Activated CD8-positive, alpha-beta memory T cell treated with anti-CD3 and anti-CD28 coated beads for 36 hours (primary cell): ENCODE measurements around the gene AQP1. TPM values are rescaled to one million over a fixed set of nuclear protein-coding genes. Genes with fewer than 3 reads are reported as not detected.

Experiments
- CTCF ChIA-PET: fragments of 350-600 bp; sonication (Branson Sonifier 250); formaldehyde crosslinking; loops from one replicate; lab custom pipeline; 2021; ENCODE audit warnings: antibody characterized with exemption; lab: Charles Lee
- POLR2A ChIA-PET: fragments of 350-600 bp; sonication (Branson Sonifier 250); formaldehyde crosslinking; loops from one replicate; lab custom pipeline; 2021; ENCODE audit warnings: antibody characterized with exemption; lab: Charles Lee
- total RNA-seq, 2 experiments: library from RNA; stranded (reverse); gene quantifications; one replicate each; pipeline ENCODE4 v1.2.3, GENCODE V29; 2021

Gene AQP1
- under 1 TPM; 0.25 to 0.38 TPM for total RNA-seq

GRCh38 chr7:30911561-30911969 is at the start of gene AQP1:
Gene AQP1, plus strand, starts transcription at chr7:30911853. Its CDS starts 57 bp downstream, at chr7:30911910.
- CTCF ChIA-PET = no interaction called here
- POLR2A ChIA-PET = no interaction called here

- ChIA-PET POLR2A (no interaction called here), CTCF (no interaction called here)
Measured at GRCh38 chr7:30862995-30863705, 48.5 kb upstream of the AQP1 start.

- POLR2A ChIA-PET = no interaction called here
- CTCF ChIA-PET = no interaction called here
Measured at GRCh38 chr7:30863706-30864035, 48.0 kb upstream of the AQP1 start.

- ChIA-PET POLR2A (no interaction called here), CTCF (no interaction called here)
Measured at GRCh38 chr7:30864101-30864500, 47.6 kb upstream of the AQP1 start.

DNA sequence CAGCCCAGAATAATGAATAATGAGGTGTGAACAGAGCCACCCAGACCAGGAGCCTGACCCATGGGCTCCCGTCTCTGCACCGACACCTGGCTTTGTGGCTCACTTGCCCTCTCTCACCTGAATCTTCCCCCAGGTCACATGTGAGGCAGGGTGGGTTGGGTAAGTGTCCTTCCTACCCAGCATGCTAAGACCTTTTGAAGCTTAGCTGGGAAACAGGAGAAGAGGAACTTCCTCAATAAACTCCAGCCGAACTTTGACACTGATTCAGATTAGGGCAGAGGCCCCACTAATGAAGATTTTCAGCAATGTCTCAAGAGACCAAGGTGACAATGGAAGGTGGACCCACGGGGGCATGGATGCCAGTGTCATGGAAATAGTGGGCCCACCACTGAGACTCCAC is 46.6 kb upstream of the AQP1 start:
- POLR2A ChIA-PET = no interaction called here

GRCh38 chr7:30865821-30866220 is 45.8 kb upstream of the AQP1 start:
- POLR2A ChIA-PET = no interaction called here
- CTCF ChIA-PET = no interaction called here

More for the DNA sequence above, 46.6 kb upstream of the AQP1 start:
- CTCF ChIA-PET = no interaction called here

DNA sequence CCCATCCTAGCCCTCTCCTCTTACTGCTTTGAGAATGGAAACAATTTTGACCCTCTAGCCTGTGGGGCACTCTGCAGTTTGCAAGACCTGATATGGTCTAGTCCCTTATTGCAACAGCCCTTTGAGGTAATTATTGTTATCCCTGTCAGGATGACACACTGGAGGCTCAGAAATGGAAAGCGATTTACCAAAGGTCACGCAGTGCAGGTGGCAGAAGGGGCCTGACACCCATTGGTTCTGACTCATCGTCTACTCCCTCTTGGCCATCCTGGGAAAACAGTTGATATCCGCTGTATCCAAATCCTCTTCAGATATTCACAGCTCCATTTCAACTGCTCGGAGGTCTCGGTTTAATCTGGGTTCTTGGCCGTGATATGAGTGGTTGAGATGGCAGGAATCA is 44.7 kb upstream of the AQP1 start:
- POLR2A ChIA-PET = no interaction called here

DNA sequence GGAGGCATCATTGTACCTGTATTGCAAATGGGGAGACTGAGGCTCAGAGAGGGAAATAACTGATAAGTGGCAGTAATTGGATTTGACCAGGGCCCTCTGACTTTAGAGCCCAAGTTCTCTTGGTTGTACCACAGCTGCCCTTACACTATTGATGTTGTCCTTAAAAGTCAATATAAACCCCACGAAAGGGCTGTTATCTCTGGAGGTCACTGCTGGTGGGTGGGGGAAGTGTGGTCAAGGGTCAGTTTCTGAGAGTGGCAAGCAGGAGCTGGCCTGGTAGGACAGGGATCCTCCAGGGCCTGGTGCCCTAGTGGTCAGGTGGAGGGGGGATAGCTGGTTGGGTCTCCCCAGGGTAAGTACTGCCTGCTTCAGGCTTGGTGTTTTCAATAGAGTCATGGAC is 44.2 kb upstream of the AQP1 start:
- CTCF ChIA-PET = interaction anchor here (1.1 kb wide), 1 partner anchor 14 kb away, joined by 3 read pairs; no protein-coding TSS in a partner anchor
- POLR2A ChIA-PET = no interaction called here

More for the DNA sequence above, 44.7 kb upstream of the AQP1 start:
- CTCF ChIA-PET = no interaction called here

GRCh38 chr7:30869794-30870611 is 41.6 kb upstream of the AQP1 start:
- CTCF ChIA-PET = no interaction called here
- POLR2A ChIA-PET = no interaction called here

GRCh38 chr7:30870821-30871518 is 40.7 kb upstream of the AQP1 start:
- ChIA-PET CTCF (interaction anchor here (1.1 kb wide), 1 partner anchor 265 kb away, joined by 3 read pairs; no protein-coding TSS in a partner anchor), POLR2A (no interaction called here)

GRCh38 chr7:30871655-30872054 is 40.0 kb upstream of the AQP1 start:
- POLR2A ChIA-PET = no interaction called here
- CTCF ChIA-PET = interaction anchor here (1.1 kb wide), 1 partner anchor 265 kb away, joined by 3 read pairs; no protein-coding TSS in a partner anchor

- ChIA-PET CTCF (no interaction called here), POLR2A (no interaction called here)
Measured at GRCh38 chr7:30873207-30873606, 38.4 kb upstream of the AQP1 start.

DNA sequence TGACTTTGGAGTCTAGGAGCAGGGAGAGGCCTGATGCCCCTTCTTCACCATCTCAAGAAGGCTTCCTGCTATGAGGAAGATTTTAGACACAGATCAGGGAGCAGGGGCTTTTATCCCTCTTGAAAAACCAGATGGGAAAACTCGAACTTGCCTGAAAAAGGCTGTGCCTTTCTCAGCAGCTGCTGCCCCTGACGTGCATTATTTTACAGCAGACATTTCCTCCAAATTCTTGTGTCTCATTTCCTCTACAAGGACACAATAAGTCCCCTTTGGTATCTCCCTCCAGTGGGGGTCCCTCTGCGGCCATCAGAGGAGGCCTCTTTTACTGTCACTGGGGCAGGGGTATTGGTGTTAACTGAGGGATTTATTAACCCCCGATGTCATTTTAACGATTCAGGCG is 38.0 kb upstream of the AQP1 start:
- ChIA-PET CTCF (no interaction called here), POLR2A (no interaction called here)

GRCh38 chr7:30874656-30875302 is 36.9 kb upstream of the AQP1 start:
- ChIA-PET POLR2A (no interaction called here), CTCF (no interaction called here)

GRCh38 chr7:30877015-30877769 is 34.5 kb upstream of the AQP1 start:
- CTCF ChIA-PET = no interaction called here
- POLR2A ChIA-PET = no interaction called here

DNA sequence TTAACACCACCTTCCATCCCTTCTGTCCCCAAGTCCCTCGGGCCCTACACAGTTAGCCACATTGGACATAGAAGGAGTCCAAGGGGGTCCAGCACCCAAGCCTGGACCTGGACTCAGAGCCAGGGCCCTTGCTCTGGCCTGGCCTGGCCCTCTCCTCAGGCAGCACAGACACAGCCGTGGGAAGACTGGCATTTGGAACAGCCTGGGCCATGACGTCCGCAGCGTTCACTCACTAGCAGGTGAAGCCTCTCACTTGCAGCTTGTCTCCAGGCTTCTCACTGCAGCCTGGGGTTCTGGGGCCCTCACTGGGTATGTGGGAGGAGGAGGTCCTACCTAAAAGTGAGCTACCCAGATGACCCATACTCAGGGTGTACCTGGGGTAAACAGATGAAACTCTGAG is 33.7 kb upstream of the AQP1 start:
- POLR2A ChIA-PET = no interaction called here
- CTCF ChIA-PET = no interaction called here

DNA sequence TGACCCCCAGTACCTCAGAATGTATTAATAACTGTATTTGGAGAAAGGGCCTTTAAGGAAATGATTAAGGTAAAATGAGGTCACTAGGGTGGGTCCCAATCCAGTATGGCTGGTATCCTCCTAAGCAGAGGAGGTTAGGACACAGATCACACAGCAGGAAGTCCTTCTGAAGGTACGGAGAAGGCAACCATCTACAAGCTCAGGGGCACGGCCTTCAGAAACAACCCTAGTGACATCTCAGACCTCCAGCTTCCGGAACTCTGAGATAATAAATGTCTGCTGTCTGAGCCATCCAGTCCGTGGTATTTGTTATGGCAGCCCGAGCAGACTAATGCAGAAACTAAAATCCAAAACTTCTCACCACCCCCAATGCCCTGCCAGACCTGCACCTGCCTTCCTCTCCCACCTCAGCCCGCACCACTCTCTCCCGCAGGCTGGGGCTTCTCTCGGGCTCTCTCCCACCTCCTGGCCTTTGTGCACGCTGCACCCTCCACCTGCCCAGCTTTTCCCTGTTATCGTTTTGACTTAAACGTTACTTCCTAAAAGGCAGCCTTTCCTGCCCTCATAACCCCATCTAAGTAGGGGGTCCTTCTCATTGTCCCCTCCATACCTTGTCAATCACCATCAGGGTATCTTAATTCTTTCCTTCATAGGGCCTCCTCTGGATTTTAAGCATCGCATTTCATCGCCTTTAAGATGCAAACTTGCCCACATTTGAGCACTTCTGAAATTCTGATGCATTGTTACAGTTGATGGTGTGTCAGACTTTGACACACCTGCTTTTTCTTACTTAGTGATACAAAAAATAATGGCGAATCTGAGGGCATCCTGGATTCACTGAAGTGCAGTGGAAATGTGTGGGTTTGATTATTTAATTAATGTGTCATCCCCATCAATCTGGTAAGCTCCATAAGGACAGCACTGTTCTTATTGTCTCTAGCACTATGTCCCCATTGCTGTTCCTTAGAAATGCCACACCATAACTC is 32.2 kb upstream of the AQP1 start:
- POLR2A ChIA-PET = no interaction called here
- CTCF ChIA-PET = no interaction called here

- CTCF ChIA-PET = no interaction called here
- POLR2A ChIA-PET = no interaction called here
Measured at GRCh38 chr7:30880125-30880720, 31.4 kb upstream of the AQP1 start.
